IMR-90 (cell line): ENCODE measurements around the gene TSTD1.

Source experiments
- NFE2L2 ChIP-seq: fragments of 150-350 bp; IDR thresholded peaks from 2 replicates; pipeline ENCODE4 v1.6.1; 2016; ENCODE audit warnings: low read depth, mild to moderate bottlenecking, low read length
- TF ChIP-seq, protein P1 (sequence below): conservative IDR thresholded peaks from 2 replicates; pipeline ENCODE4 v1.5.1; 2012; ENCODE audit warnings: mild to moderate bottlenecking, low read depth, low read length, improper control_type of control experiment

DNA sequence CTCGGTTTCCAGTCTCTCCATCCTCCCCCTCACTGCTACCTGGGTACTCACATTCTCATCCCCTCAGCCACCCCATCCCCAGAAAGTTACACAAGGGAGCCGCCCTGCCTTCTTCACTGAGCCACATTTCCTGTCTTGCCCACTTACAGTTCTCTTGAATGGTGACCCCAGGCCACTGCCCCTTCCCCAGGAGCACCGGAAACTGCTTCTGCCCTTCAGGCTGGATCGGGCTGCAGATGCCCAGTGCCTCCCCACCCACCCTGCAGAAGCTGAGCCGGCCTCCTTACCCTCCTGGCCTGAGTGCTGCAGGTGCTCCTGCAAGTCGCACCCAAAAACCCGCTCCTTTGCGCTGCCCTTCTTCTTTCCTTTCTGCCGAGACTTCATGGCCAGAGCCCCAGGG lies 30.5 kb upstream of the TSTD1 start:
- TF ChIP-seq, protein P1, sequence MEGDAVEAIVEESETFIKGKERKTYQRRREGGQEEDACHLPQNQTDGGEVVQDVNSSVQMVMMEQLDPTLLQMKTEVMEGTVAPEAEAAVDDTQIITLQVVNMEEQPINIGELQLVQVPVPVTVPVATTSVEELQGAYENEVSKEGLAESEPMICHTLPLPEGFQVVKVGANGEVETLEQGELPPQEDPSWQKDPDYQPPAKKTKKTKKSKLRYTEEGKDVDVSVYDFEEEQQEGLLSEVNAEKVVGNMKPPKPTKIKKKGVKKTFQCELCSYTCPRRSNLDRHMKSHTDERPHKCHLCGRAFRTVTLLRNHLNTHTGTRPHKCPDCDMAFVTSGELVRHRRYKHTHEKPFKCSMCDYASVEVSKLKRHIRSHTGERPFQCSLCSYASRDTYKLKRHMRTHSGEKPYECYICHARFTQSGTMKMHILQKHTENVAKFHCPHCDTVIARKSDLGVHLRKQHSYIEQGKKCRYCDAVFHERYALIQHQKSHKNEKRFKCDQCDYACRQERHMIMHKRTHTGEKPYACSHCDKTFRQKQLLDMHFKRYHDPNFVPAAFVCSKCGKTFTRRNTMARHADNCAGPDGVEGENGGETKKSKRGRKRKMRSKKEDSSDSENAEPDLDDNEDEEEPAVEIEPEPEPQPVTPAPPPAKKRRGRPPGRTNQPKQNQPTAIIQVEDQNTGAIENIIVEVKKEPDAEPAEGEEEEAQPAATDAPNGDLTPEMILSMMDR, result no peak
- TF ChIP-seq NFE2L2, result no peak
